Measurements from ENCODE around the gene THSD4.

Gene THSD4

DNA sequence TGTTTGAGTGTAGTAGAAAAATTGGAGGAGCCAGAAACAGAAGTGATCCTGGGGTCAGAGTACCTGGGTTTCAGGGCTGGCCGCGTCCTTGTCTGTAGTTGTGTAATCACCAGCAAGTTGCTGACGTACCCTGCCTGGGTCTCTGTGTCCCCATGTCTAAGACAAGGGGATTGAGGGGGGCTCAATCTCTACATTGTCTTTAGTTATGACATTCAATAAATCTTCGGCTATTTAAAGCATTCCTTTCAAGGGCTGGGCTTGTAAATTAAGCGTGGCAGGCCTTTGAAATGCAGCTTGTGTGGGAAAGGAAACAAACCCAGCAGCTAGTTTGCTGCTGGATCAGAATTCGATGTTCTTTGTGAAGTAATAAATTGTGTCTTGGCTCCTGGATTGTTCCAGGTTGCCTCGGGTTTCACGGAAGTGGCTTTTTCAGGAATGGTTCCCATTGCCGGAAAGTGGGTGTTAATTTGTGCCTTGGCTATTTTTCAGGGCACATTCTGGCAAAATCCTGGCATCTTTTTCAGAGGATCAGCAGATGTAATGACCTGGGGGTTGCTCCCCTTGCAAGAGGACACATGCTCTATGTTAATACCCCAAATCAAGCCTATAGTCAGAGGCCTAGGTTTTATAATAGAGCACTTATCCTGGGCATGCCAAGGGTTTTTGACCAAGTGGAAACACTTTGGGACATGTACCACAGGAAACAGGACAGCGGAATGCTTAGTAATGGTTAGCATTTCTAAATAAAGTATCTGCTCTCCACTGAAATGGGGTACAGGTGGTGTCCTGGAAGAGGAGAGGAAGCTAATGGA, 400.3 kb downstream of the THSD4 start:
- no peak for DNase-seq

DNA sequence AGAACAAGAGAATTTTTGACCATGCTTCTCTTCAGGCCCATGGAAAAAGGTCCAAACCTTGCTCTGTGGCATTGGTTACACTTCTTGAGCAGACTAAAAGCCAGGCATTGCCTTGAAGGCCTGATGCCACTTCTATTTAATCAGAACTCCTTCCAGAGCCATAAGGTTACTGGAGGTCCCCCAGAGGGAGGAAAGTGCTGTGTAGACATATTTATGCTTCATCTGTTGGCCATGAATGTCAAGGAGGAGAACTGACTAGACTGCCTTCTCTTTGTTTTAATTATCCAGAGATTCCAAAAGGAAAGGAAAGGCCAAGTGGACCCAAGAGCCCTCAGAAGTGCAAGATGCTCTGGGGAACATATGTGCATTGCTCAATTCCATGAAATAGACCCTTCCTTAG, 402.5 kb downstream of the THSD4 start:
- DNase-seq: no peak

DNA sequence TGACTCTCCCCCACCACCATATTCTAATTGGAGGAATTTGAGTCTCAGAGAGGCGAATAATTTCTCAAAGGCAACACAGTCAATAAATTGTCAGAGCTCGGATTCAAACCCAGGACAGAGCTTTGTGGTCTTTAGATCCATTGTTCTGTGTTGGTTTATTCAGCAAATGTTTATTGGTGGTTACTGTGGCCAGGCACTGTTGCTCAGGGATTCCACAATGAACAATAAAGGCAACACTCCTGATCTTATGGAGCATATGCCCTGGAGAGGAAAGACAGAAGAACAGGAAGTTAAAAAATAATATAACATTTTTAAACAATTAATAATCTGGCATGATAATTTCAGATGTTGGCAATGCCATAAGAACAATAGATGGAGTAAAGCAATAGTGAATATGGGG, 403.4 kb downstream of the THSD4 start:
- no peak for DNase-seq

DNA sequence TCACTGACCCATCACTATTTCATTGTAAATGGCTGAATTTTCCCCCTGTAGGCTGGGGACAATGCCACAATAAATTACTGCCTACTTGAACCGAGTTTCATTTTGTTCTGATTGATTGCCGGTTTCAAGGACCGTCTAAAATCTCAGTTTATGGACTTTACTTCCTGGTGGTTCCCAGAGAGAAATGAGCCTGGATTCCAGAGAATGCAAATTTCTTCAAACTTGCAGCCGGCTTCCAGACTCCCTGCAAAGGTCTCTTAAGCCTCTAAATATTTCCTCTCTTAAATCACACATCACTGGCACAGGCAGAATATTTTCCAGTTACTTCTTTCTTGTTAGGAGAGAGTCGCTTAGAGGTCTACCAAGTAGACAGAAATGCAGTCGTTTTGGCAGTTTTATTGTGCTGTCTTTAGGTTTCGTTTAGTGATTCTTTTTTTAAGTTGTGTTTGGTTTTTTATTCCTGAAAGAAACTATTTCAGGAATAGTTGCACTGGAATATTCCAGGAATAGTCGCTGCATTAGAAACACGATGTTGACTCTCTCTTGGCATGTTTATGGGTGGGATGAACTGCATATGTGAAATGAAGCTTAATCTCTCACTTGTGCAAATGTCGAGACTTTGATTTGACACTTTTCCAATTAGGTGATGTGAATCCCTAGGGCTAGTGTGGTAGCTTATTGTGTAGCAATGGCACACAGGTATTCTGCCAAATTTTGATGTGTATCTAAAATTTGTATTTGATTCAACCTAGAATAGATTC, 411.0 kb downstream of the THSD4 start:
- DNase-seq: no peak

DNA sequence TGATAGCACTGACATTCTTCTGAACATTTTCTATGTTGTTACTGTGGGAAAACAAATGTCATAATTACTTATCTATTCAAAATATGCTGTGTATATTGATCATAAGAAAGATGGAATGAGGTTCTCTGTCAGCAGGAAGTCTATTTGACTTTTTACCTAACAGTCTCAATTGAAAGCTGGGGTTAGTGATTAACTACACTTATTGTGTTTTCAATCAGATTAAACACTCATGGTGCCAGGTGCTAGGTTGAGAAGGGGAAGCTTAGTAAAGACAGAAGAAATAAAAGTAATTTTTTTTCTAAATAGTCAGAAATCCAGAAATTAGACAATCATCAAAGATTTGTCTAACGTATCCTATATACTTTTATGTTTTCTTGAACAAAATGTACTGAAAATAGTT, 414.1 kb downstream of the THSD4 start:
- no peak for DNase-seq

DNA sequence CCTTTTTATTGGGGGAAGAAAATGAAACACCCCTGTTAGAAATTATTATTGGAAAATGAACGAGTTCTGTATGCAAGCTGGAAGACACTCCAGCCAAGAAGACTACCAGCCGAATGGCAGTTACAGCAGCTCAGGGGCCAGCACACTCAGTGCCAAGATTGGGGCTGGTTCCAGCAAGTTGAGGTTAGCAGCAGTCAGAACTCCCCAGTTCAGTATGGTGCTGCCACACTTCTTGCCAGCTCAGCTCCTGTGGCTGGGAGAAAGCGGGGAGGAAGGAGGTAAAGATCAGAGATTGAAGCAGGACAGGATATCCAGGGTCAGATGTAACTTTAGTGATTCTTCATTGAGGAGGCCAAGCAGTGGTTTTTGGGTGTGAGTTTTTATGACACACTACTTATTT, 414.8 kb downstream of the THSD4 start:
- DNase-seq: no peak

DNA sequence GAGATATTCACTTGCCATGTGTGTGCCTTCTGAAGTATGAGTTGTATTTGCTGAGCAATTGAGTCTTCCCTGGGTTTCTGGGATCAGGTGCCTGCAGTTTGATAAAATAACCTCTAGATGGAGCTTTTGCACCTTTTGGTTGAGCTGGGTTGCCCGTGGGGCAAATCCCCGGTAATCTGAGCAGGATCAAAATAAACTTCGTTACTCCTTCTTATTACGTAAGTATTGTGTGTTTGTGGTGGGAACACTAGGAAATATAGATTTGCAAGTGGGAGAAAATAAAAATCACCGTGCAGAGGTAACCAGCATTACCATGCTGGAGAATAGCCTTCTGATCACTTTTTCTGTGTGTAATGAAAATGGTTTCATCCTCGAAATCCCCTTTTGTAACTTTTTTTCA, 417.7 kb downstream of the THSD4 start:
- DNase-seq: peak in 1 of 2 experiments; percentile 1

DNA sequence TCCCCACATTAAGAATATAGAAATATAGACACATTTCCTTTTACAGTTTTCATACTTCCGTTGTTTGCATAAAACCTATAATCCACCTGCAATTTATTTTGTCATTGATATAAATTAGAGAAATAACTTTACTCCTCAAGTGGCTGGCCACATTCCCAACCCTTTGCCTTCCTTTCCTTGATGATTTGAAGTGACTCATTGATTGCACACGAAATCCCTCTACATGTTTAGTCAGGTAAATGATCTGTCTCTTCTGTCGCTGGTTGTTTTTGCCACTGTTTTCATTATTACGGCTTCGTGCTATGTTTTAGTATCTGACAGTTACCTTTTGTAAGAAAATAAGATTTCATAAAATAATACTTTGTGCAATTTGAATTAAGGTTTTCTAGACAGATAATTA, 422.9 kb downstream of the THSD4 start:
- no peak for DNase-seq

DNA sequence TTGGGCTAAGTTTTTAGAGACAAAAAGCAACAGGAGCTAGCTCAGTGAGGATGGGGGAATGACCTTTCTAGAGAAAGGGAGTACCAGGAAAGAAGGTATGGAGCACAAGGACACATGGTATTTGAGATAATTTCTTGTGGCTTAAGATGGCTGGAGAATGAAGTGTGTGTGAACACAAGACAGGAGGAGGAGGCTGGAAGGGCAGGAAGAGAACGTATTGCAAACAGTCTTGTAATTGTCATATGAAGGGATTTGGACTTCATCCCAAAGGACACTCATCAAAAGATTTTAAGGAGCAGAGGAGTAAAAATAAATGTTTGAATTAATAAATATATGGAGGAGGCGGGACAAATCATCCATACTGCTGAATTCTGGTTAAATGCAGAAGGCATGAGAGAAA, 426.5 kb downstream of the THSD4 start:
- DNase-seq: no peak

DNA sequence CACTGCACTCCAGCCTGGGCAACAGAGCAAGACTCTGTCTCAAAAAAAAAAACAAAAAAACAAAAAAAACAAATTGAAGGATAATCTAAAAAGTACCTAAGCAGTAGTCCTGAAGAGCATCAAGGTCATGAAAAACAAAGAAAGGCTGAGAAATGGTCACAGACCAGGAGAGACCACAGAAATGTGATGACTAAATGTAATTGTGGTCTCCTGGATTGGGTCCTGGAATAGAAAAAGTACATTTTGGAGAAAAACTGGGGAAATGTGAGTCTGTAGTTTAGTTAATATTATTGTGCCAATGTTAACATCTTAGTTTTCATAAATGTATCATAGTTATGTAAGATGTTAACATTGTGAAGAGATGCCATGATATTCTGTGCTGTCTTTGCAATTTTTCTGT, 427.6 kb downstream of the THSD4 start:
- no peak for DNase-seq

DNA sequence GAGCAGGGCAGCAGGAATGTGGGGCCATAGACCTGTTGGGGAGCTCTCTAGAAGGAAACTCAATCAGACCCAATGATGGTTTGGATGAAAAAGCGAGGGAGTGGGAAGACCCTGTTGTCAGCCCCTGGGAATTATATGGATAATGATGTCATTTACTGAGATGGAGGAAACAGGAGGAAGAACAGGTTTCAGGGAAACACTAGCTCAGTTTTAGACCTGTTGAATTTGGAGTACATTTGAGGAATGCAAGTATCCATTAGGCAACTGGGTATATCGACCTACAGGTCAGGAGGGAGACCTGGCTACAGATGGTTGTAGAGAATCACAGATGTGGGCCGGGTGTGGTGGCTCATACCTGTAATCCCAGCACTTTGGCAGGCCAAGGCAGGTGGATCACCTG, 428.1 kb downstream of the THSD4 start:
- no peak for DNase-seq

DNA sequence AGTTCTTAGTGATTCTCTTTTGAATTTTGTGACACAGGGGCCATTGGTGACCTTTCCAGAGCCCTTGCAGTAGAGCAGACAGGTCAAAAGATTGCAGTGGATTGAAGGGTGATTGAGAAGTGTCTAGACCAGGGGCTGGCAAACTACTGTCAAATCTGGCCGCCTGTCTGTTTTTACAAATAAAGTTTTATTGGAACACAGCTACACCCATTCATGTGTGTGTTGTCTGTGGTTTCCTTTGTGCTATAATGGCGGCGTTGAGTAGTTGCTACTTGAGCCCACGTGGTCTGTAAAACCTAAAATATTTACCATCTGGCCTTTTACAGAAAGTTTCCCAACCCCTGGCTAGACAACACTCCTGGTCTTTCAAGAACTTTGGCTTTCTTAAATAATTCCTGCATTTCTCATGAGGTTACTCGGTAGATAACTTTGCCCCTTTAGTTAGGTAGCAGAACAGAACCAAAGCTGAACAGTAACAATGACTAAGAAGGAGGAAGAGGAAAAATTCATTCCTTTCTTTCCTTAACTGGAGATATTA, 430.0 kb downstream of the THSD4 start:
- no peak for DNase-seq

DNA sequence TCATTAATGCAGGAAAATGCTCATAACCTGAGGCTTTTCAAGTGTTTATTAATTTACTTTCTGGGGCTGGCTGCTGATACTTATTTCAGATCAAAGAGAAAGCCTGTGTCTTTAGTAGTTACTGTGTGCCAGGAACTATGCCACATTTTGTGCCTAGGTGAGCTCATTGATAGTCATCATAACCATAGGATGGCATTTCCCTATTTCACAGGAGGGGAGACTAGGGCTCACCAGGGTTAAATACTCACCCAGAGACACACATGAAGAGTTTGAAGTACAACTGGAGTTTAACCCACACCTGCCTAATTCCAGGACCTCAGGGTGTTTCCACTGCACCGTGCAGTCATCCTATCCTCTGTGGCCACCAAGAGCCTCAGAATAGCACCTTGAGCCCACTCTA, 430.7 kb downstream of the THSD4 start:
- no peak for DNase-seq

DNA sequence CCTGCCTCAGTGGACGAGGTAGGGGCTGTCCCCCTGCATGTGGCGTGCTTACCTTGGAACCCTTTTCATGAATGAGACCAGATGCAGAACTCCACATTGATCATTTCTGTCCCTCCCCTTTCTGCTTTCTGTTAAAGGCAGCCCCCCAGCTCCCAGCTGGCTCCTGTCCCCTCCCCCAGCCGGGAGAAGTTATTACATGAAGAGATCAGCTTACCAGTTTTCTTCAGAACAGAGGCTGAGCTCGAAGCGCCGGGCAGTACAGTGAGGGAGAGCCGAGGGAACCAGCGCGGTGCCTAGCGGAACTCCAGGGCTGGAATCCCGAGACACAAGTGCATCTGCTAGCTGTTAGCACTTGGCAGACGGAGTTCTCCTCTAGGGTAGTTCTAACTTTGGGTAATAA, 431.7 kb downstream of the THSD4 start:
- no peak for DNase-seq

DNA sequence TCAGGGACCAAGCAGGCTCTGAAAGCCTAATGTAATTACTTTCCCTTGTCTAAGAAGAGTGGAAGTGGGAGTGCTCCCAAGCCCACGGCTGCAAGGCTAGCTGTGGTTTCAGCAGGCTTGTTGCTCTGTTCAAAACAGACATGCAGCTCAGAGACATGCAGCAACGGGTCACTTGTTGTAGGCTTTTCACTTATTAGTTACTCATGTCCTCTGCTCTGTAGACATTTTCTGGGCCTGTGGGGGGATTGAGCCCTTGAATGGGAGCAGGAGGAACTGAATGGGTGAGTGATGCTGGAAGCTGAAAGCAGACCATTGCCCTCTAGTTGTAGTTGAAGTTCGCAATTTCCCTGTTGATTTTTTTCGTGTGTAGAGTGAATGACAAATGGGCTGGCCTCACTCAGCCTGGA, 433.1 kb downstream of the THSD4 start:
- DNase-seq: no peak

DNA sequence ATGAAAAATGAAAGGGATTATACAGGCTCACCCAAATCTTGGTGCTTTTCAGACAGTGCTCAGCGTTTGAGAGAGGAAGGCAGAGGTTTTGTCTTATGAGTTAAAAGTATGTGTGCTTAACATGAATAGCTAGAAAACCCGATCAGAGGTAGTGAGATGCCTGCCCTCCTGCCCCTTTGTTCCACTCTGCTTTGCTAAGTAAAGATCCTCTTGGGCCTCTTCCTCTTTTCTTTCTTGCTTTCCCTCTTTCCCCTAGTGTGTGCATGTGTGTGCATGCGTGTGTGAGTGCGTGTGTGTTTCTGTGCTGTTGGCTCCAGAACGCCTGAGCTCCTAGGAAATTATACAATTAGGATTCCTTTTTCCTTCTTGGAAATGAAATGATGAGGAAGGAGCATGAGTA, 433.8 kb downstream of the THSD4 start:
- no peak for DNase-seq

DNA sequence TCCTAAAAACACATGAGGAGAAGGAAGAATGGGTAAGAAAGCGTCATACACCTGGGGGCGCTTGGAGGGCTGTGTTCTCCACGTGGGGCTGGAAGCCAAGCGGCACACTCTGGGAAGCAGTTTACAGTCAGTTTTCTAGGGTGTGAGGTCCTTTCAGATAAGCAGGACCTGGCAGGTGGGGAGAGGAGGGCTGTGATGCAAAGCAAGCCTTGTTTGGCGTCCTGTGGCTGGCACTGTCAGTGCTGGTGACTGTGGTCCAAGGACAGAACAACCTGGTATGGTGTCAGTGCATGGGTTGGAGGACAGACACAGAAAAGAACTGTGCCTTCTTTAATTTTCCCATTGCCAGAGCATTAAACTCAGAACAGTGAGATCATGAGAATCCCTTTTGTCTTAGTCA, 434.4 kb downstream of the THSD4 start:
- no peak for DNase-seq

DNA sequence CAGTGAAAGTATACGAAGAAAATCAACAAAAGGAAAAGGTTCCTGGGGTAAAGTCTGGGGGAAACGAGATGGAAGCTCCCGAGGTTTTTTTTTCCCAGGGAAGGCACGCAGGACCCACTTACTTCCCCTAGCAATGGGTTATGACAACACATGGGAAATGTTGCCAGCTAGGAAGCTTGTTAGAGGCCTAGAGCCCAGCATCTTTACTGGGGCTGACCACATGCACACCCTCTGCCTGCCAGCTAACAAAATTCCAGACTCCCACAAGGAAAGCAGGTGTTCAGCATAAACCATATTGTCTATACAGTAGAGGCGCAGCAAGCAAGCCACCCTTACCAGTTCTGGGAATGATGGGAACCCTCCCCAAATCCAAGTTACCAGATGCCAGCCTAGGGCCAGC, 436.3 kb downstream of the THSD4 start:
- no peak for DNase-seq

DNA sequence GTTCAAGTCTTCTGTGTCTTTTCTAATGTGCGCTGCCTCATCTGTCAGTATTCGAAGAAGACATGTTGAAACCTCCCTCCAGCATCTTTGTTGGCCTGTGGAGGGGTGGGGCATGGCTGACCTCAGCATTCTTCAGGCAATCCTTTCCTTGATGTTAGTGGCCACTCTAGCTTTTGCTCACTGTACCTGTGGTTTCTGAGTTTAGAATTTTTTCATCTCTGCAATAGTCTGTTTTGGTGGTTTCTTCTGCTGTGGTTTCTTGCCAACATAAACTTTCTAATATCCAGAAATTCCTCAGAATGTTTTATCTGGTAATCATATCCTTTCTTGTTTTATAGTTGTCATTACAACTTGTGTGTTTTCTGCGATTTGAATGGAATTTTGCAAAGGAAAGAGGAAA, 443.8 kb downstream of the THSD4 start:
- DNase-seq: no peak

DNA sequence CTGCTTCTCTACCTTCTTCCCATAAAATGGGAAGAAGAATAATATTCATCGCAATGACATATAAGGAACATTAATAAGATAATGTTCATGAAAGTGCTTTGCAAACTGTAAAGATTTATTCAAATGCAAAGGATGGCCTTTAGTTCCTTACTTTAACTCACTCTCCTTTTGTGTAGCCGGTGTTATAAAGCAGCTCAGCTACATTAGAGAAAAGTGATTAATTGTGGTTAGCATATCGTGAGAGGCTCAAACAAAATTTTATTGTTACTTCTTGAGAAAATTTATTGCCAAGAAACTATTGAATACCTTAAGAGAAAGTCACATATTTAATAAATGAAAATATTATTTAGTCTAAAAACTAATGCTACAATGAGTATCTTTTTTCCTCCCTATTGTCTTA, 444.3 kb downstream of the THSD4 start:
- no peak for DNase-seq

DNA sequence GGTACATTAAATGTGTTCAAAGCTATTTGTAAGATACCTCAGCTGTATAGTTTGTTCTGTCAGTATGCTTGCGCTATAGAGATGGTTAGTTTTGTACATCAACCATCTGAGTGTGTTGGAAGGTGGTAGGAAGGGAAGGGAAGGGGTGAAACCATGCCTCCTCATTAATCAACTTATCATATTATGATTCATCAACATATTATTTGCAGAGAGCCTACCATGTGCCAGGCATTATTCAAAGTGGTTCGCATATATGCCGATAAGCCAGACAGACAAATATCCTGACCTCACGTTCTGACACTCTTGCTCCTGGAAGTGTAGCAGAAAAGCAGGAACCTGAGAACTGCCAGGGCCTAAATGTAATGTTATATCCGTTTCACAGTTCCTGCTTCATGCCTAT, 447.0 kb downstream of the THSD4 start:
- no peak for DNase-seq

DNA sequence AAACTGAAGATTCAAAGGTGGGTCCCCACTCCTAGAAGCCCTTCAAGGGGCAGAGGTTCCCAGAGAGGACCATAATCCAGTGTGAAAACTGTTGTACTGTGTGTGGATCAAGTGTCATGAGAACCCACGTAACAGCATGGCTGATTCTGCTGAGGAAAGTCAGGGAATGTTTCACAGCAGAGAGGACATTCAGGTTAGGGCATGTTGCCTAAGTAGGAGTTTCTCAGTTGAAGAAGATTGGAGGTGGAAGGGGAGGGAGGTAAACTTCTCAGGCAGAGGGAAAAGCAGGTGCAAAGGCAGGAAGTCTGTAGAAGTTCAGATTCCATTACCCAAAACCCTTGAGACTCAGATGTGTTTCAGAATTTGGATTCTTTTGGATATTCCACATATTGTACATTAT, 448.9 kb downstream of the THSD4 start:
- DNase-seq: no peak

DNA sequence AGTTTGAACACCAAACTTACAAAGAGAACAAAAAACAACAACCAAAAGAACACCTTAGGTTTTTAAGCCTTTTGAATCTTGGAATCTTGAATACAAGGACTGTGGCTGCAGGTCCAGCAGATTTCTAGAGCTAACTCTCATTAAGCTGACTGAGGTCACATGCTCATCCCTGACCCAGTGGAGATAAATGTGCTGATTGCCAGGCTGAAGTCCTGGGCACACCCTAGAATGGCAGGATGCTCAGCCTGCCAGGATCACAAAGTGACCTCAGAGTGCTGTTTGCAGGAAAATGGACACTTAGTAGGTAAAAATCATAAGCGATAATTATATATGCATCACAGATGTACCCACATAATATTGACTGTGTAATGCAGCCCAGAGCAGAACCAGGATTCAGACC, 449.7 kb downstream of the THSD4 start:
- no peak for DNase-seq

DNA sequence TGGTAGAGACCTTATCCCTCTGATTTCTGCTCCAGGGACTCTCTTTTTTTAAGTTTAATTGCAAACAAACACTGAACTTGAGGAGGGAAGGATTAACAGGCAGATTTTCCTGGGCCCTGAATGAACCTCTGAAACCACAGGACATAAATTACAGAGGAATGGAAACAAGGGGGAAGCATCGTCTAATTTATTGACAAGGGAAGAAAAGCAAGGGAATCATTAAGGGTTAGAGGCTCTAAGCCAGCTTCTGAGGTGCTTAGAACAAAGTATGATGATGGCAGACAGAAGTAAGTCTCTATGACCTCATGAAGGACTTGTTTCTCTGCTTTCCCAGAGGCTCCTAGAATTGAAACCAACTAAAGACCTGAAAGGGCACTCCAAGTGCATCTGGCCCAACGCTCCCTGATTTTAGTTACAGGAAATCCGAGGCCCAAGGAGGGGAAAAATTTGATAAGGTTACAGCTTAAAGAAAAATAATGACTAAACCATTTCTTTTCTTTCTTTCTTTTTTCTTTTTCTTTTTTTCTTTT, 450.4 kb downstream of the THSD4 start:
- no peak for DNase-seq
